Kidney tubule cell (primary cell): ENCODE measurements around the gene ILK.

Experiments used
- DNase-seq: peaks from one replicate; pipeline ENCODE4 v3.0.0-alpha.2; 2018; ENCODE audit warnings: low spot score

Gene ILK

GRCh38 chr11:6574816-6575715 is 28.5 kb upstream of the ILK start:
- DNase-seq = no peak

GRCh38 chr11:6576471-6577373 is 26.9 kb upstream of the ILK start:
- DNase-seq = no peak

- no peak for DNase-seq
Observed at GRCh38 chr11:6578134-6578533, 25.4 kb upstream of the ILK start.

GRCh38 chr11:6579681-6580080 is 23.9 kb upstream of the ILK start:
- no peak for DNase-seq

GRCh38 chr11:6583584-6583983 is 20.0 kb upstream of the ILK start:
- no peak for DNase-seq

- no peak for DNase-seq
Observed at GRCh38 chr11:6584528-6584927, 19.0 kb upstream of the ILK start.

- DNase-seq = no peak
Observed at GRCh38 chr11:6586434-6587359, 16.9 kb upstream of the ILK start.

GRCh38 chr11:6587360-6587953 is 16.1 kb upstream of the ILK start:
- DNase-seq = no peak

- no peak for DNase-seq
Observed at GRCh38 chr11:6588018-6588417, 15.6 kb upstream of the ILK start.

GRCh38 chr11:6594142-6594768 is 9.3 kb upstream of the ILK start:
- DNase-seq = no peak

- DNase-seq = no peak
Observed at GRCh38 chr11:6596239-6596877, 7.2 kb upstream of the ILK start.

- DNase-seq = no peak
Observed at GRCh38 chr11:6598555-6598954, 5.0 kb upstream of the ILK start.

GRCh38 chr11:6599449-6599848 is 4.1 kb upstream of the ILK start:
- no peak for DNase-seq

GRCh38 chr11:6599881-6600390 is 3.6 kb upstream of the ILK start:
- no peak for DNase-seq

GRCh38 chr11:6601041-6601461 is 2.5 kb upstream of the ILK start:
- DNase-seq = no peak

GRCh38 chr11:6602096-6602940 is 1.3 kb upstream of the ILK start:
- peak; percentile 4 for DNase-seq

GRCh38 chr11:6604081-6604626 is 580 bp downstream of the ILK start:
- DNase-seq = peak; percentile 65

- no peak for DNase-seq
Observed at GRCh38 chr11:6604790-6605189, 1.2 kb downstream of the ILK start.
